ENCODE results near the gene BICD2. TPM values are rescaled to one million over a fixed set of nuclear protein-coding genes. Genes with fewer than 3 reads are reported as not detected.

BICD2 gene
- polyA plus RNA-seq, 1 donor from 2014 or later, result 22.4 TPM

DNA sequence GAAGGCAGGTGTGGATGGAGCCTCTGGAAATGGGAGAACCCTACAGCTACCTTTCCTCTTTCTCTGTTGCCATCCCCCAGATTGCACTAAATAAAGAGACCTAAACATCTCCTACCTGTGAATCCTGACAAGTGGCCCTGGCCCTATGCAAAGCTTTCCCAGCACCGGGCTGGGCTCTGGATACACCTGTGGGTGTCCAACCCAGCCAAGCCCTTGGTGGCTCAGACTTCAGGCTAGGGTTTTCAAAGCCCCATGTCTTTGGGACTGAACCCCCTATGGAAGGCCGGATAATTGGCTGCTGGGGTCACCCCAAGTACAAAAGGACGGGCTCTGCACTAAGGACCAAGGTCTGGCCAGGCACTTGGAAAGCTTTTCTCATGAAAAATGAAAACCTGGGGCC lies 50.6 kb downstream of the BICD2 start:
- no peaks in the 10 kb centered on the region for H4K20me1 ChIP-seq (ENCODE audit: insufficient read depth)
- H3K36me3 ChIP-seq (ENCODE audit: insufficient read depth, low read length), result peaks cover 5% of the 10 kb centered on the region
- H3K79me2 ChIP-seq (replicated peaks; ENCODE audit: insufficient read depth, low read length), result no peaks in the 10 kb centered on the region

DNA sequence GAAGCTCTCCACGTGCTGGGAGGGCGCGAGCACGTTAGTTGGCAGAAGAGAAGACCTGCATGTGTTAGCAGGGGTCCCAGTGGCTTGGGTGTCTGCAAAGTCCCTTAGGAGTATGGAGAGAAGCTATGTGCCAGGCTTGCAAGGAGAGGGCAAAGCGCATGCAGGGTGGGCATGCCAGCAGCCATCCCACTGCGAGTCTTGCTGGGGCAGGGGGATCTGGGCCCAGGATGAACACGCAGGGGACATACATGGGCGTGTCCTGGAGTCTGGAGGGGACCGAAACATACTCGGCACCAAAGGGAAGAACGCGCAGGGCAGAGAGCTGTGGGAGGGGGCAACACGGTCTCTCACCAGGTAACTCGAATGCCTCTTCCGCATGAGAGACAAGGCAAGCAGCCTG lies 51.1 kb downstream of the BICD2 start:
- Histone ChIP-seq H3K9ac (ENCODE audit: low read length) (no peak overlapping the region), H3K4me2 (ENCODE audit: low read length) (no peak overlapping the region), H4K20me1 (ENCODE audit: insufficient read depth) (no peaks in the 10 kb centered on the region), H3K4me3 (ENCODE audit: low read length) (no peak overlapping the region), H3K79me2 (replicated peaks; ENCODE audit: insufficient read depth, low read length) (no peaks in the 10 kb centered on the region), H3F3A (ENCODE audit: insufficient read depth, low read length, poor library complexity, severe bottlenecking) (no peaks in the 10 kb centered on the region), H3K36me3 (ENCODE audit: insufficient read depth, low read length) (peaks cover 5% of the 10 kb centered on the region), H3K9me3 (ENCODE audit: low read length) (no peaks in the 10 kb centered on the region), H3K27ac (ENCODE audit: low read length) (no peak overlapping the region), H3K9me2 (ENCODE audit: insufficient read depth, low read length) (no peaks in the 10 kb centered on the region), H3K27me3 (ENCODE audit: insufficient read depth, low read depth, low read length) (no peaks in the 10 kb centered on the region), H2AFZ (ENCODE audit: low read depth, low read length) (no peak overlapping the region)
- TF ChIP-seq TAF1 (IDR thresholded peaks at IDR 0.05; ENCODE audit: low read depth) (no peak), RAD21 (conservative IDR thresholded peaks at IDR 0.05) (no peak), MXI1 (conservative IDR thresholded peaks at IDR 0.05; ENCODE audit: poor library complexity, severe bottlenecking) (no peak), EP300 (conservative IDR thresholded peaks at IDR 0.05; ENCODE audit: poor library complexity, severe bottlenecking) (no peak), EZH2 (IDR thresholded peaks at IDR 0.05; ENCODE audit: borderline replicate concordance, insufficient read depth, low read length, poor library complexity, severe bottlenecking) (no peak)
- TF ChIP-seq, protein P1, sequence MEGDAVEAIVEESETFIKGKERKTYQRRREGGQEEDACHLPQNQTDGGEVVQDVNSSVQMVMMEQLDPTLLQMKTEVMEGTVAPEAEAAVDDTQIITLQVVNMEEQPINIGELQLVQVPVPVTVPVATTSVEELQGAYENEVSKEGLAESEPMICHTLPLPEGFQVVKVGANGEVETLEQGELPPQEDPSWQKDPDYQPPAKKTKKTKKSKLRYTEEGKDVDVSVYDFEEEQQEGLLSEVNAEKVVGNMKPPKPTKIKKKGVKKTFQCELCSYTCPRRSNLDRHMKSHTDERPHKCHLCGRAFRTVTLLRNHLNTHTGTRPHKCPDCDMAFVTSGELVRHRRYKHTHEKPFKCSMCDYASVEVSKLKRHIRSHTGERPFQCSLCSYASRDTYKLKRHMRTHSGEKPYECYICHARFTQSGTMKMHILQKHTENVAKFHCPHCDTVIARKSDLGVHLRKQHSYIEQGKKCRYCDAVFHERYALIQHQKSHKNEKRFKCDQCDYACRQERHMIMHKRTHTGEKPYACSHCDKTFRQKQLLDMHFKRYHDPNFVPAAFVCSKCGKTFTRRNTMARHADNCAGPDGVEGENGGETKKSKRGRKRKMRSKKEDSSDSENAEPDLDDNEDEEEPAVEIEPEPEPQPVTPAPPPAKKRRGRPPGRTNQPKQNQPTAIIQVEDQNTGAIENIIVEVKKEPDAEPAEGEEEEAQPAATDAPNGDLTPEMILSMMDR (IDR thresholded peaks at IDR 0.05; ENCODE audit: poor library complexity, severe bottlenecking), result no peak

More for the DNA sequence above, 50.6 kb downstream of the BICD2 start:
- Histone ChIP-seq H3K9me3 (ENCODE audit: low read length) (no peaks in the 10 kb centered on the region), H3K27ac (ENCODE audit: low read length) (no peak overlapping the region), H3K27me3 (ENCODE audit: insufficient read depth, low read depth, low read length) (no peaks in the 10 kb centered on the region), H3K9ac (ENCODE audit: low read length) (no peak overlapping the region), H3F3A (ENCODE audit: insufficient read depth, low read length, poor library complexity, severe bottlenecking) (no peaks in the 10 kb centered on the region), H3K9me2 (ENCODE audit: insufficient read depth, low read length) (no peaks in the 10 kb centered on the region), H3K4me3 (ENCODE audit: low read length) (no peak overlapping the region), H2AFZ (ENCODE audit: low read depth, low read length) (no peak overlapping the region), H3K4me2 (ENCODE audit: low read length) (no peak overlapping the region)
- TF ChIP-seq EZH2 (IDR thresholded peaks at IDR 0.05; ENCODE audit: borderline replicate concordance, insufficient read depth, low read length, poor library complexity, severe bottlenecking) (no peak), POLR2AphosphoS5 (IDR thresholded peaks at IDR 0.05) (no peak), SMC3 (conservative IDR thresholded peaks at IDR 0.05; ENCODE audit: poor library complexity) (no peak), RAD21 (conservative IDR thresholded peaks at IDR 0.05) (no peak), TAF1 (IDR thresholded peaks at IDR 0.05; ENCODE audit: low read depth) (no peak), EP300 (conservative IDR thresholded peaks at IDR 0.05; ENCODE audit: poor library complexity, severe bottlenecking) (no peak), MXI1 (conservative IDR thresholded peaks at IDR 0.05; ENCODE audit: poor library complexity, severe bottlenecking) (no peak)
- TF ChIP-seq, protein P1 (IDR thresholded peaks at IDR 0.05; ENCODE audit: poor library complexity, severe bottlenecking), result no peak
- TF ChIP-seq, protein P2, sequence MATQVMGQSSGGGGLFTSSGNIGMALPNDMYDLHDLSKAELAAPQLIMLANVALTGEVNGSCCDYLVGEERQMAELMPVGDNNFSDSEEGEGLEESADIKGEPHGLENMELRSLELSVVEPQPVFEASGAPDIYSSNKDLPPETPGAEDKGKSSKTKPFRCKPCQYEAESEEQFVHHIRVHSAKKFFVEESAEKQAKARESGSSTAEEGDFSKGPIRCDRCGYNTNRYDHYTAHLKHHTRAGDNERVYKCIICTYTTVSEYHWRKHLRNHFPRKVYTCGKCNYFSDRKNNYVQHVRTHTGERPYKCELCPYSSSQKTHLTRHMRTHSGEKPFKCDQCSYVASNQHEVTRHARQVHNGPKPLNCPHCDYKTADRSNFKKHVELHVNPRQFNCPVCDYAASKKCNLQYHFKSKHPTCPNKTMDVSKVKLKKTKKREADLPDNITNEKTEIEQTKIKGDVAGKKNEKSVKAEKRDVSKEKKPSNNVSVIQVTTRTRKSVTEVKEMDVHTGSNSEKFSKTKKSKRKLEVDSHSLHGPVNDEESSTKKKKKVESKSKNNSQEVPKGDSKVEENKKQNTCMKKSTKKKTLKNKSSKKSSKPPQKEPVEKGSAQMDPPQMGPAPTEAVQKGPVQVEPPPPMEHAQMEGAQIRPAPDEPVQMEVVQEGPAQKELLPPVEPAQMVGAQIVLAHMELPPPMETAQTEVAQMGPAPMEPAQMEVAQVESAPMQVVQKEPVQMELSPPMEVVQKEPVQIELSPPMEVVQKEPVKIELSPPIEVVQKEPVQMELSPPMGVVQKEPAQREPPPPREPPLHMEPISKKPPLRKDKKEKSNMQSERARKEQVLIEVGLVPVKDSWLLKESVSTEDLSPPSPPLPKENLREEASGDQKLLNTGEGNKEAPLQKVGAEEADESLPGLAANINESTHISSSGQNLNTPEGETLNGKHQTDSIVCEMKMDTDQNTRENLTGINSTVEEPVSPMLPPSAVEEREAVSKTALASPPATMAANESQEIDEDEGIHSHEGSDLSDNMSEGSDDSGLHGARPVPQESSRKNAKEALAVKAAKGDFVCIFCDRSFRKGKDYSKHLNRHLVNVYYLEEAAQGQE (IDR thresholded peaks at IDR 0.05; ENCODE audit: borderline replicate concordance), result no peak

Measured in neural cell (in vitro differentiated cells).